ENCODE data around the gene FERMT3. TPM values are rescaled to one million over a fixed set of nuclear protein-coding genes. Genes with fewer than 3 reads are reported as not detected.
A peak's percentile ranks its signal among the peaks of the same experiment; 100 is the strongest.

The FERMT3 gene
- total and polyA plus RNA-seq, 2 of the 8 experiments (the other 6 are each of a cell fraction or from before 2014, with no cell fraction given) = 1.4 to 3.7 TPM

GRCh38 chr11:64269540-64270220, 63.2 kb downstream of the FERMT3 start (continued):
- TF ChIP-seq CREB1 (IDR thresholded peaks at IDR 0.05) (peak; percentile 42; the same call in 1 of the 2 replicates), TCF12 (IDR thresholded peaks at IDR 0.05; ENCODE audit: low read depth, low read length) (no peak), JUN (IDR thresholded peaks at IDR 0.05; ENCODE audit: low read depth, low read length) (no peak), PHF8 (conservative IDR thresholded peaks at IDR 0.05; ENCODE audit: low read depth, low read length) (peak; percentile 37; the same call in 1 of the 2 replicates), CTBP2 (IDR thresholded peaks at IDR 0.05; ENCODE audit: borderline replicate concordance, insufficient read depth, insufficient read length, low read length) (no peak), CTCF (IDR thresholded peaks at IDR 0.05; ENCODE audit: control extremely low read depth in 1 of 3, insufficient read depth in 1 of 3, low read depth in 1 of 3, low read length in 3 of 3) (no peak; a peak in 2 of 4 replicates), ZNF274 (IDR thresholded peaks at IDR 0.05; ENCODE audit: borderline replicate concordance, extremely low read depth, low read length) (no peak), EP300 (IDR thresholded peaks at IDR 0.05; ENCODE audit: borderline replicate concordance in 1 of 2, low read depth in 2 of 2, low read length in 2 of 2) (0 out of 3 replicates have a peak, but pooled peaks of 1 of the 2 experiments have one; percentile 27), KDM1A (IDR thresholded peaks at IDR 0.05; ENCODE audit: borderline replicate concordance, low read length) (no peak), SRF (IDR thresholded peaks at IDR 0.05; ENCODE audit: low read depth, low read length) (peak; percentile 42; the same call in 1 of the 2 replicates), SP1 (IDR thresholded peaks at IDR 0.05; ENCODE audit: low read depth, low read length) (peak; percentile 86), FOSL1 (IDR thresholded peaks at IDR 0.05; ENCODE audit: insufficient read depth, low read depth, low read length) (0 out of 2 replicates have a peak, but pooled peaks have one; percentile 35), USF2 (IDR thresholded peaks at IDR 0.05; ENCODE audit: low read length) (no peak), POU5F1 (IDR thresholded peaks at IDR 0.05; ENCODE audit: low read depth, low read length) (no peak), TAF7 (optimal IDR thresholded peaks at IDR 0.05; ENCODE audit: borderline replicate concordance, low read depth, low read length) (no peak), HDAC2 (IDR thresholded peaks at IDR 0.05; ENCODE audit: borderline replicate concordance in 1 of 2, low read depth in 2 of 2, low read length in 2 of 2) (no peak), KDM5A (IDR thresholded peaks at IDR 0.05; ENCODE audit: low read length) (0 out of 2 replicates have a peak, but pooled peaks have one; percentile 37), BACH1 (IDR thresholded peaks at IDR 0.05; ENCODE audit: low read length) (peak; percentile 66; the same call in 1 of the 2 replicates), SP2 (IDR thresholded peaks at IDR 0.05; ENCODE audit: low read length) (no peak), TAF1 (IDR thresholded peaks at IDR 0.05; ENCODE audit: low read depth, low read length) (no peak; the same call in none of the 2 replicates), POLR2A (IDR thresholded peaks at IDR 0.05; ENCODE audit: control extremely low read depth in 1 of 2, low read depth in 2 of 2, low read length in 2 of 2) (no peak; a peak in 1 of 3 replicates)

Data from H1 (cell line).